Measurements from ENCODE around the gene SYNRG.

SYNRG gene

DNA sequence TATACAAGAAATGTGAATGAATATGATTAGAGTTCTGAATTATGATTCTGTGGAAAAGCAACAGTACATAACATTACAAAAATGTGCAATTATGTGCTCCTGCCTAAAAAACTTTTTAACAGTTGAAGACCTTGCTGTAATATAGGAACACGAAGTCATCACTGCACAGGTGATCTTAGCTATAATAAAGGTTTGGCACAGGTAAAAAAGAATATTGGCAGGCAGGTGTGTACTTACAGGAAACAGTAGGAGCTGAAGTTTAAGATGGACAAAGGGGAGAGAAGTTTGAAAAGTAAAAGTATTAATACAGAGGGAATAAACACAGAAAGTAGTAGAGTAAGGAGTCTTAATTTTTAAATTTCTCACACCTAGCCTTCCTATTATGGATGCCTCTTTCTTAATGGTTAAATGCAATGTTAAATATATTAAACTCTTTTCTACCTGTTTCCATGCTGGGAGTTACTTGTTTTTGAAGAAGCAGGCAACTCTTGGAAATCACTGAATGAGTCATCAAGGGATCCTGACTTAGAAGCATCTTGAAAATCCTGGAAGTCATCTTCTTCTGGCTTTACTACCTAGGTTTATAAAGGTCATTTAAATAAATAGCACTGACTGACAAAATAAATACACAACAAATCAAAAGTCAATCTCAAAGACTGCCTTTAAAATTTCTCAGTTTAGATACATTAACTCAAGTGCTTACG lies 40.7 kb downstream of the SYNRG start:
- TF ChIP-seq, protein P1, sequence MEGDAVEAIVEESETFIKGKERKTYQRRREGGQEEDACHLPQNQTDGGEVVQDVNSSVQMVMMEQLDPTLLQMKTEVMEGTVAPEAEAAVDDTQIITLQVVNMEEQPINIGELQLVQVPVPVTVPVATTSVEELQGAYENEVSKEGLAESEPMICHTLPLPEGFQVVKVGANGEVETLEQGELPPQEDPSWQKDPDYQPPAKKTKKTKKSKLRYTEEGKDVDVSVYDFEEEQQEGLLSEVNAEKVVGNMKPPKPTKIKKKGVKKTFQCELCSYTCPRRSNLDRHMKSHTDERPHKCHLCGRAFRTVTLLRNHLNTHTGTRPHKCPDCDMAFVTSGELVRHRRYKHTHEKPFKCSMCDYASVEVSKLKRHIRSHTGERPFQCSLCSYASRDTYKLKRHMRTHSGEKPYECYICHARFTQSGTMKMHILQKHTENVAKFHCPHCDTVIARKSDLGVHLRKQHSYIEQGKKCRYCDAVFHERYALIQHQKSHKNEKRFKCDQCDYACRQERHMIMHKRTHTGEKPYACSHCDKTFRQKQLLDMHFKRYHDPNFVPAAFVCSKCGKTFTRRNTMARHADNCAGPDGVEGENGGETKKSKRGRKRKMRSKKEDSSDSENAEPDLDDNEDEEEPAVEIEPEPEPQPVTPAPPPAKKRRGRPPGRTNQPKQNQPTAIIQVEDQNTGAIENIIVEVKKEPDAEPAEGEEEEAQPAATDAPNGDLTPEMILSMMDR (IDR thresholded peaks at IDR 0.05; ENCODE audit: unreplicated experiment in 3 of 3): no peak
- no peaks in the 10 kb centered on the region for H3K27me3 Mint-ChIP-seq (ENCODE audit: low read depth)
- no peak overlapping the region for H3K27ac Mint-ChIP-seq

DNA sequence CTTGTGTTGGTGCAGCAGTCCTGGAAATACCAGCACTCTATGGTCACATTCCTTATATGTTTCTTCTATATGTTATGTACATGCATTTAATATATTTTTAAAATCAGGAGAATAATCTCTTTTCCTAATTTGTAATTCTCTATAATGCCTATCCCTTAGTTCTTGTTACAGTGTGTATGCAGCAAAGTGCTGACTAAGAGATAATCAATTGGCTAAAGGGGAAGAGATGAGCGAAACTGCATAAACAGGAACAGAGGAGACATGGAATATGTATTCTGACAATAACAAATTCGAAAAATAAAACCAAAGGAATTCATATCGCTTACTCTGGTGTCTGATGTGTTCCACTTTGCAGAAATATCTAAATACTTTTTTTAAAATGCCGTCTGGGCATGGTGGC lies 41.7 kb downstream of the SYNRG start:
- Mint-ChIP-seq H3K27me3 (ENCODE audit: low read depth) (no peaks in the 10 kb centered on the region), H3K9me3 (no peaks in the 10 kb centered on the region), H3K4me3 (no peak overlapping the region), H3K27ac (no peak overlapping the region), H3K4me1 (no peaks in the 10 kb centered on the region), H3K36me3 (ENCODE audit: low read depth) (peaks cover 64% of the 10 kb centered on the region)
- TF ChIP-seq, protein P1 (IDR thresholded peaks at IDR 0.05; ENCODE audit: unreplicated experiment in 3 of 3): no peak

More for the DNA sequence above, 40.7 kb downstream of the SYNRG start:
- Mint-ChIP-seq H3K9me3 (peaks cover 3% of the 10 kb centered on the region), H3K4me1 (no peaks in the 10 kb centered on the region), H3K36me3 (ENCODE audit: low read depth) (peaks cover 72% of the 10 kb centered on the region), H3K4me3 (no peak overlapping the region)

DNA sequence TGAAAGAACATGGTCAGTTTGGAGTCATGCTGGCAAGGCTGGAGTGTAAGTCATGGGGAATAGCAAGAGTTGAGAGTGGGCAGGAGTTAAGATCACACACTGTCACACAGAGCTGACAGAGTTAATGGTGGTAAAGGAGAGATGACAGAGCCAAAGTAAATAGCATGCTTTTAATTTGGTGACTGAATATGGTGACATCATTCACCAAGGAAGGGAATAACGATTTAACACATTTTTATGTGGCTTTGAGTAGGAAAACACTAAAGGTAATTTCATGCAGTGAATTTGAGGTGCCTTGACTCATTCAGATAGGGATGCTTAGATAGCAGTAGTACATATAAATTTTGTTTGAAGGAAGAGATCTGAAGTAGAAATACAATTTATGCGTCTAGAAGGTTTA lies 42.1 kb downstream of the SYNRG start:
- H3K27ac Mint-ChIP-seq: no peak overlapping the region
- TF ChIP-seq, protein P1 (IDR thresholded peaks at IDR 0.05; ENCODE audit: unreplicated experiment in 3 of 3): no peak
- no peaks in the 10 kb centered on the region for H3K4me1 Mint-ChIP-seq
- no peaks in the 10 kb centered on the region for H3K27me3 Mint-ChIP-seq (ENCODE audit: low read depth)
- no peaks in the 10 kb centered on the region for H3K9me3 Mint-ChIP-seq
- H3K36me3 Mint-ChIP-seq (ENCODE audit: low read depth): peaks cover 64% of the 10 kb centered on the region
- H3K4me3 Mint-ChIP-seq: no peak overlapping the region

DNA sequence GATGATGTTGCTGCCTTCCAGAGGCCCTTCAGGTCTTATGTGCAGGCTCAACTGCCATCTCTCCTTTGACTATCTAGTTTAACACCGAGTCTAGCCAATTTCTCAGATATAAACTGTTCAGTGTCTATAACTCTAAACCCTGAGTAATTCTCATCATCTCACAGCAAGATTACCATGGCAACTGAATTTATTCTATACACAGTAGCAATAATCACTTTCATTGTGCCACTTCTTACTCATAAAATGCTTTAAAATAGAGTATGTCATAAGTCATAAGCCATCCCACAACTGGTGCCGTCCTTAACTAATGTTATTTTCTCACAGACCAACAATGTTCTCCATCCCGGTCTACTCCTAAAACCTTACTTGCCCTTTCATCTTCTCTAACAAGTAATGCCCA lies 45.0 kb downstream of the SYNRG start:
- H3K27ac Mint-ChIP-seq: no peak overlapping the region
- no peak overlapping the region for H3K4me3 Mint-ChIP-seq
- H3K27me3 Mint-ChIP-seq (ENCODE audit: low read depth): no peaks in the 10 kb centered on the region
- no peaks in the 10 kb centered on the region for H3K9me3 Mint-ChIP-seq
- H3K36me3 Mint-ChIP-seq (ENCODE audit: low read depth): peaks cover 71% of the 10 kb centered on the region
- no peaks in the 10 kb centered on the region for H3K4me1 Mint-ChIP-seq
- TF ChIP-seq, protein P1 (IDR thresholded peaks at IDR 0.05; ENCODE audit: unreplicated experiment in 3 of 3): no peak

DNA sequence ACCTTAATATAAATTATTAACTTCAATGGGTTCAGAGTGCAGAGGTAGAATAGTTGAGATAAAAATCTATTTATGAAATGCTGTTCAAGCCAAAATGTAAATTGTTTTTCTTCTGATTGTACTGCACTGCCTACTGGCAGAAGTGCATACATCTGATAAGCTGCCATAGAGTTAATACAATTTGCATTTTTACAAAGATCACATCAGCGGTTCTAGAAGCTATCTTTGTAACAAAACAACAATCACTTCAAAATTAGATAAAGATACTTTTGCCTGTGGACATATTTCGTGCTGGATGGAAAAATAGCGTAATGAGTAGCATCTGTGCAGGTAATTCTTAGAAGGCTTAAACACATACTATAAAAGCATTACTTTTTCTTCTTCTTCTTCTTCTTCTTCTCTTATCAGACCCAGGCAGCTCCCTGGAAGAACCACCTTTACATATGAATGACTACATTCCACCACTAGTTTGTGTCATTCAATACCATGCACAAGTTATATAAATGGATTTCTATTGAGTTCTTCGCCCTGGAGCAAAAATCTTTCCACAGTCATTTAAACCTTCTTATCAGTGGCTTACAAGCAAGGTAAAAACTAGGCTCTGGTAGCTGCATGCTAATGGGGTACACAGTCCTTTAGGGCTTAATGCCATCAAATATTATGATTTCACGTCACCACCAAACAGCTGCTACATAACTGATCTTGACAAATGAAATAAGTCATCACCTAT lies 47.0 kb downstream of the SYNRG start:
- H3K4me3 Mint-ChIP-seq: no peak overlapping the region
- TF ChIP-seq, protein P1 (IDR thresholded peaks at IDR 0.05; ENCODE audit: unreplicated experiment in 3 of 3): no peak
- H3K4me1 Mint-ChIP-seq: no peaks in the 10 kb centered on the region
- H3K9me3 Mint-ChIP-seq: no peaks in the 10 kb centered on the region
- H3K36me3 Mint-ChIP-seq (ENCODE audit: low read depth): peaks cover 69% of the 10 kb centered on the region
- no peak overlapping the region for H3K27ac Mint-ChIP-seq
- no peaks in the 10 kb centered on the region for H3K27me3 Mint-ChIP-seq (ENCODE audit: low read depth)
